ENCODE measurements around the gene SCP2.

DNA sequence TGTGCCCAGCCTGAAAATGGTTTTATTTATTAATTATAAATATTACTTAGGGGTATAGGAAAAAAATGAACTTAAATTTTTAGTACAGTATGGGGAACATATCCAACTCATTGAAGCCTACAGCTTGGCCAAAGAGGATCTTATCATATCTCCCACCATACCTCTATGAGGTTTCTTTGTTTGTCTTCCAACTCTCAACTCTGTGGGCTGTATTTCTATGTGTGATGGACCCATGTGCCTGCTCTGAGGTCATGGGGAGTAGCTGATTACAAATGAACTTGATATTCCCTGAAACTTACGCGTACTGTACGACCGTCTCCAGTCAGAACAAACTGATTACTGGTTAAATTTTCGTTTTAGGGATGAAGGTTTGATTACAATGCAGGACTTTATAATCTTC is 93.5 kb downstream of the SCP2 start:
- TF ChIP-seq, protein P1, sequence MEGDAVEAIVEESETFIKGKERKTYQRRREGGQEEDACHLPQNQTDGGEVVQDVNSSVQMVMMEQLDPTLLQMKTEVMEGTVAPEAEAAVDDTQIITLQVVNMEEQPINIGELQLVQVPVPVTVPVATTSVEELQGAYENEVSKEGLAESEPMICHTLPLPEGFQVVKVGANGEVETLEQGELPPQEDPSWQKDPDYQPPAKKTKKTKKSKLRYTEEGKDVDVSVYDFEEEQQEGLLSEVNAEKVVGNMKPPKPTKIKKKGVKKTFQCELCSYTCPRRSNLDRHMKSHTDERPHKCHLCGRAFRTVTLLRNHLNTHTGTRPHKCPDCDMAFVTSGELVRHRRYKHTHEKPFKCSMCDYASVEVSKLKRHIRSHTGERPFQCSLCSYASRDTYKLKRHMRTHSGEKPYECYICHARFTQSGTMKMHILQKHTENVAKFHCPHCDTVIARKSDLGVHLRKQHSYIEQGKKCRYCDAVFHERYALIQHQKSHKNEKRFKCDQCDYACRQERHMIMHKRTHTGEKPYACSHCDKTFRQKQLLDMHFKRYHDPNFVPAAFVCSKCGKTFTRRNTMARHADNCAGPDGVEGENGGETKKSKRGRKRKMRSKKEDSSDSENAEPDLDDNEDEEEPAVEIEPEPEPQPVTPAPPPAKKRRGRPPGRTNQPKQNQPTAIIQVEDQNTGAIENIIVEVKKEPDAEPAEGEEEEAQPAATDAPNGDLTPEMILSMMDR (IDR thresholded peaks at IDR 0.05; ENCODE audit: insufficient read depth, low read length), result no peak
- TF ChIP-seq REST (IDR thresholded peaks at IDR 0.05; ENCODE audit: insufficient replicate concordance, low read depth) (no peak), POLR2AphosphoS5 (IDR thresholded peaks at IDR 0.05; ENCODE audit: low read depth) (no peak), GABPA (IDR thresholded peaks at IDR 0.05; ENCODE audit: low read depth) (no peak)

Measured in HL-60 (cell line).